Activated CD8-positive, alpha-beta memory T cell treated with anti-CD3 and anti-CD28 coated beads, Interleukin-2, amount 10 ng/mL, durations not matched to agents 7 days and 5 days (primary cell): ENCODE data around the gene CLUH. TPM values are rescaled to one million over a fixed set of nuclear protein-coding genes. Genes with fewer than 3 reads are reported as not detected.
"Not testable (repeated sequence)": the region's sequence is repeated elsewhere in the genome, so short reads cannot be mapped to it uniquely, and the experiment has no call there.

ENCODE experiments used
- ATAC-seq: fragments of 150-1000 bp; cut with Tn5 transposase; one replicate; pipeline ENCODE4 v1.10.0; 2021; ENCODE audit warnings: moderate library complexity
- CTCF ChIA-PET: fragments of 350-600 bp; sonication (Branson Sonifier 250); formaldehyde crosslinking; loops from one replicate; lab custom pipeline; 2021; ENCODE audit warnings: antibody characterized with exemption; lab: Charles Lee
- DNase-seq: peaks from one replicate; pipeline ENCODE4 v3.0.0-alpha.2; 2020
- H3K27ac Mint-ChIP-seq: one replicate; pipeline ENCODE4 v1.8.0; 2021; ENCODE audit warnings: mild to moderate bottlenecking, mixed read lengths
- H3K27me3 Mint-ChIP-seq: one replicate; pipeline ENCODE4 v1.8.0; 2021; ENCODE audit warnings: mixed read lengths
- H3K36me3 Mint-ChIP-seq: one replicate; pipeline ENCODE4 v1.8.0; 2021; ENCODE audit warnings: mild to moderate bottlenecking, mixed read lengths
- H3K4me1 Mint-ChIP-seq: one replicate; pipeline ENCODE4 v1.8.0; 2021; ENCODE audit warnings: mixed read lengths
- H3K4me3 Mint-ChIP-seq: one replicate; pipeline ENCODE4 v1.8.0; 2021; ENCODE audit warnings: mild to moderate bottlenecking, moderate library complexity, mixed read lengths
- H3K9me3 Mint-ChIP-seq: one replicate; pipeline ENCODE4 v1.8.0; 2022; ENCODE audit warnings: low read depth, mixed read lengths
- total RNA-seq, 2 experiments: library from RNA; stranded (reverse); gene quantifications; one replicate each; pipeline ENCODE4 v1.2.3, GENCODE V29; 2021

The CLUH gene
- total RNA-seq, 2 experiments from 2014 or later: 65.0 to 81.1 TPM

DNA sequence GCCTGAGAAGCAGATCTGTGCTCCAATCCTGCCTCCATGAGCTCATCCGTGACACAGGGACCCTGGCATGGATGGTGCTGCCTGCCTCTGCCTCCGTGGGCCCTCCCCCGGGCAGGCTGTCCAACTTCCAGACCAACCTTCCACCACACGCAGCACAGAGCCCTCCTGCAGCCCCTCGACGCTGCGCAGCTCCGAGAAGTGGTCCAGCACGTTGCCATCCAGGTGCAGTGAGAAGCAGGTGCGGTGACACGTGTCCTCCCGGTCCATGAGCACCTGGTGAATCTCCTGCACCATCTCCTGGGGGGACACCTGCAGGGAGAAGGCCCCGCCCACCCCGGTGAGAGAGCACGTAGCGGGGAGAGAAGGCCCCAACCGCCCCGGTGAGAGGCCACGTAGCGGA, 8.4 kb downstream of the CLUH start:
- CTCF ChIA-PET: no interaction called here
- Mint-ChIP-seq H3K27ac (no peak overlapping the region), H3K27me3 (no peaks in the 10 kb centered on the region), H3K36me3 (peaks cover 7% of the 10 kb centered on the region), H3K9me3 (no peaks in the 10 kb centered on the region), H3K4me1 (peaks cover under 1% of the 10 kb centered on the region), H3K4me3 (no peak overlapping the region)
- DNase-seq: no peak
- ATAC-seq: no peak

- no peak overlapping the region for H3K27ac Mint-ChIP-seq
- H3K4me3 Mint-ChIP-seq: no peak overlapping the region
- H3K9me3 Mint-ChIP-seq: no peaks in the 10 kb centered on the region
- ATAC-seq: no peak
- H3K27me3 Mint-ChIP-seq: no peaks in the 10 kb centered on the region
- H3K36me3 Mint-ChIP-seq: peaks cover 10% of the 10 kb centered on the region
- no peaks in the 10 kb centered on the region for H3K4me1 Mint-ChIP-seq
- CTCF ChIA-PET: no interaction called here
- no peak for DNase-seq
These were observed 9.4 kb downstream of the CLUH start for GRCh38 chr17:2701996-2702741.

GRCh38 chr17:2701161-2701995, 10.2 kb downstream of the CLUH start:
- DNase-seq: no peak
- H3K36me3 Mint-ChIP-seq: peaks cover 13% of the 10 kb centered on the region
- no peaks in the 10 kb centered on the region for H3K9me3 Mint-ChIP-seq

GRCh38 chr17:2700491-2701141, 10.9 kb downstream of the CLUH start:
- Mint-ChIP-seq H3K27me3 (no peaks in the 10 kb centered on the region), H3K4me1 (no peaks in the 10 kb centered on the region), H3K4me3 (no peak overlapping the region), H3K36me3 (peaks cover 13% of the 10 kb centered on the region), H3K9me3 (no peaks in the 10 kb centered on the region), H3K27ac (no peak overlapping the region)
- ATAC-seq (no peak), DNase-seq (no peak)
- CTCF ChIA-PET: no interaction called here

More at GRCh38 chr17:2701161-2701995, 10.2 kb downstream of the CLUH start:
- Mint-ChIP-seq H3K4me3 (no peak overlapping the region), H3K27me3 (no peaks in the 10 kb centered on the region), H3K4me1 (no peaks in the 10 kb centered on the region), H3K27ac (no peak overlapping the region)
- no peak for ATAC-seq
- CTCF ChIA-PET: no interaction called here

DNA sequence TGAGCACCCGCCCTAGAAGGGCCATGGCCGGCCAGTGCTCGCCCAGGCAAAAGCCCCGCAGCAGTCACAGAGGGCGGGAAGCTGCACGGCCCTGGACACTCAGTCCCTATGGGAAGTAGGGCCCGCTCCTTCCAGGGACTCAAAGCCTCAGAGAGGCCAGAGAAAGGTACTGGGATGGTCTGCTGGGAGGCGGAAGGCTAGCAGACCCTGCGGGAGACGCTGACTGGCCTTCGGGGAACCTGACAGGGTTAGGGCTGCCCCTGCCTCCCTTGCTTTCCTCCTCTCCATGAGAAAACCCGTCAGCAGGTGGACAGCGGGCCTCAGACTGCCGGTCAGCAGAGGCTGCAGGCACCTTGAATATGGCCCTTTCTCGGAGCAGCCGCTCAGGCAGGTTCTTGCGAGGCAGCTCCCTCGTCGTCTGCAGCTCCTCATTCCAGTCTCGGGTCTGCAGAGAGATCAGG, 11.5 kb downstream of the CLUH start:
- H3K4me3 Mint-ChIP-seq: no peak overlapping the region
- H3K9me3 Mint-ChIP-seq: no peaks in the 10 kb centered on the region
- no peaks in the 10 kb centered on the region for H3K4me1 Mint-ChIP-seq
- no peak for ATAC-seq
- CTCF ChIA-PET: interaction anchor here (0.7 kb wide), 1 partner anchor 11 kb away, joined by 3 read pairs; no protein-coding TSS in a partner anchor
- no peak overlapping the region for H3K27ac Mint-ChIP-seq
- H3K36me3 Mint-ChIP-seq: peaks cover 13% of the 10 kb centered on the region
- H3K27me3 Mint-ChIP-seq: no peaks in the 10 kb centered on the region
- no peak for DNase-seq

DNA sequence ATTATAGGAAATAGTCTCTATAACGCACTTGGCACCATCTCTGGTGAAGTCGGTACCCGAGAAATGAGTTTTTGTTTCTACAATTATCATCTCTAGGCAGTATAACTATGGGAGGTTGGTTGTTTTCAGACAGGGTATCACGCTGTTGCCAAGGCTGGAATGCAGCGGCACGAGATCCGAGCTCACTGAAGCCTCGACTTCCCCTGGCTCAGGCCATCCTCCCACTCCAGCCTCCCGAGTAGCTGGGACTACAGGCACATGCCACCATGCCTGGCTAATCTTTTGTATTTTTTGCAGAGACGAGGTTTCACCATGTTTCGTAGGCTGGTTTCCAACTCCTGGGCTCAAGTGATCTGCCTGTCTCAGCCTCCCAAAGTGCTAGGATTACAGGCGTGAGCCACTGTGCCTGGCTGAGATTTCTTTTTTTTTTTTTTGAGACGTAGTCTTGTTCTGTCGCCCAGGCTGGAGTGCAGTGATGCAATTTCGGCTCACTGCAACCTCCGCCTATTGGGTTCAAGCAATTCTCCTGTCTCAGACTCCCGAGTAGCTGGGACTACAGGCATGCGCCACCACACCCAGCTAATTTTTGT, 12.3 kb downstream of the CLUH start:
- H3K9me3 Mint-ChIP-seq, H3K27me3 Mint-ChIP-seq, DNase-seq, H3K4me3 Mint-ChIP-seq, H3K27ac Mint-ChIP-seq, ATAC-seq, H3K4me1 Mint-ChIP-seq: not testable (repeated sequence)
- H3K36me3 Mint-ChIP-seq: peaks cover 13% of the 10 kb centered on the region
- CTCF ChIA-PET: interaction anchor here (0.7 kb wide), 2 partner anchors 11 to 208 kb away, joined by 3 read pairs; no protein-coding TSS in a partner anchor

- Mint-ChIP-seq H3K4me3 (no peak overlapping the region), H3K36me3 (peaks cover 12% of the 10 kb centered on the region), H3K9me3 (no peaks in the 10 kb centered on the region), H3K27me3 (no peaks in the 10 kb centered on the region), H3K4me1 (peaks cover 4% of the 10 kb centered on the region), H3K27ac (no peak overlapping the region)
- no peak for DNase-seq
- ATAC-seq: no peak
- CTCF ChIA-PET: interaction anchor here (1.2 kb wide), 1 partner anchor 10 kb away, joined by 3 read pairs; no protein-coding TSS in a partner anchor
These were observed 13.9 kb downstream of the CLUH start for GRCh38 chr17:2697611-2698162.

GRCh38 chr17:2695961-2696760, 15.4 kb downstream of the CLUH start:
- H3K27me3 Mint-ChIP-seq: no peaks in the 10 kb centered on the region
- H3K36me3 Mint-ChIP-seq: peaks cover 15% of the 10 kb centered on the region
- DNase-seq (no peak), ATAC-seq (no peak)
- no peak overlapping the region for H3K27ac Mint-ChIP-seq
- no peaks in the 10 kb centered on the region for H3K9me3 Mint-ChIP-seq
- peaks cover 4% of the 10 kb centered on the region for H3K4me1 Mint-ChIP-seq
- CTCF ChIA-PET: no interaction called here
- no peak overlapping the region for H3K4me3 Mint-ChIP-seq

DNA sequence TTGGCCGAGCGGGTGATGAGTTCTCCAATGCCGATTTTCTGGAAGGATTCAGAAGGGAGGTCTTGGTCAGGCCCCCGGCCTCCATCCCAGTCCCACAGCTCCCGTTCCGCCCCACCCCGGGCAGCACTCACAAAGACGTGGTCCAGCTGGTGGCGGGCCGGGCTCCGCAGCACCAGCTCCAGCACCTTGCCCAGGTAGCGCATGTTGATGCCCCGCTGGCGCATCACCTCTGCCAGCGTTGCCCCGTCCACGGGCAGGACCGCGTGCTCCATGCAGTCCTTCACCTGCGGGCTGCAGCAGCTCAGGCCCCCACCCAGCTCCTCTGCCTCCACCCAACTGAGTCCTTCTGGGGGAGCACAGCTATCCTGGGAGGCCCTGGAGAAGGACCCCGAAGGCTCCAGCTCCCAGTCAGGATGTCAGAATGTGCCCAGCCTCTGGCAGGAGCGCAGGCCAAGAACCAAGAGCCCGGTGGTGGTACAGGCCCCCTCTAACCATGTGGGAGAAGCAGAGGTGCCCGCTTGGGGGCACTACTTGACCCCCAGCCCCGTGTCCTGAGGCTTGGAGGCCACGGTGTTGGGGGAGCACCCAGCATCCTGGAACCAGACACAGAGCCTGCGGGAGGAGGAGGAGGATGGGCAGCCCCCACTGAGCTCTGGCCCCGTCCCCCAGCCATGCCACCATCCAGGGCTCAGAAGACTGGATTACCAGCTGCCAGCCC, 16.2 kb downstream of the CLUH start:
- Mint-ChIP-seq H3K27me3 (no peaks in the 10 kb centered on the region), H3K27ac (no peak overlapping the region), H3K4me1 (peaks cover 4% of the 10 kb centered on the region), H3K36me3 (peaks cover 16% of the 10 kb centered on the region), H3K9me3 (no peaks in the 10 kb centered on the region), H3K4me3 (no peak overlapping the region)
- peak; percentile 31 for DNase-seq
- CTCF ChIA-PET: interaction anchor here (1.3 kb wide), 1 partner anchor 279 kb away, joined by 3 read pairs; no protein-coding TSS in a partner anchor
- no peak for ATAC-seq

DNA sequence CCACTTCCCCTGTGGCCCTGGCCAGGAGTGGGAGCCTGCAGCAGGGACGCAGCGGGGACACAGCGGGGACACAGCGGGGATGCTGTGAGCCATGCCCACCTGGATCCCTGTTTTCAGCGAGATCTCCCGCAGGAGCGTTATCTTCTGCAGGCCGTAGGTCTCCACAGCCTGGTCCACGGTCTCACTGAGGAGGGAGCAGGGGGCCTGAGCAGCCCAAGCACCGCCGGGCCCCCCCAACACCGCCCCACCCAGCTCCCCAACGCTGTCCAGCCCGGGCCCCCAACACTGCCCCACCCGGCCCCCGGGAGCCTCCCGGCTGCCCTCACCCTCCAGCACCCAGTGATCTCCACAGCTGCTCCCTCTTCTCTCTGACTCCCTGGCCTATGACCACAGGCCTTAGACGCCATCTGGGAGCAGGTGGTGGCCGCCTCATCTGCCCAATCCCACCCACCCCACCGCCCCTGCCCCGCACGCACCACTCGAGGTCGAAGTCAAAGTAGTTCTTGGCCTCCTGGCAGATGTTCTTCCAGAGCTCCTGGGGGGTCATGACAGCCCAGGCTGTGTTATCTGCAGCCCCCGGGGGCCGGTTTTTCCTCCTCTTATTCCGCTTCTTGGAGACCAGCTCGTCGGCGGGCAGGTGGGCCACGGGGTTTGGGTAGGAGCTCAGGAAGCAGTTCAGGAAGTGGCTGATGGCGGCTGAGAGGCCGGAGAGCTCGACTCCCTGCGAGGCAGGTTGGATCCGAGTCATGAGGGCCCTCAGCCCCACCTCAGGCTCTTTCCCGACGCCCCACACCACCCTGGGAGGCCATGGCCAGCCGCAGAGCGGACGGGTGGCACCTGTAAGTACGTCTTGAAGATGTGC, 17.0 kb downstream of the CLUH start:
- no peak overlapping the region for H3K4me3 Mint-ChIP-seq
- ATAC-seq: no peak

More for the DNA sequence above, 17.0 kb downstream of the CLUH start:
- Mint-ChIP-seq H3K4me1 (peaks cover 4% of the 10 kb centered on the region), H3K9me3 (no peaks in the 10 kb centered on the region), H3K27me3 (no peaks in the 10 kb centered on the region), H3K36me3 (peaks cover 16% of the 10 kb centered on the region), H3K27ac (no peak overlapping the region)
- CTCF ChIA-PET: interaction anchor here (1.3 kb wide), 1 partner anchor 278 kb away, joined by 3 read pairs; no protein-coding TSS in a partner anchor
- peak; percentile 37 for DNase-seq
